Stimulated activated CD8-positive, alpha-beta memory T cell treated with anti-CD3 and anti-CD28 coated beads, Interleukin-12 subunit alpha, Interleukin-12 subunit beta, amount 100 ng/mL, for 24 hours (primary cell): ENCODE measurements around the gene PTPN4.
"Not testable (repeated sequence)": the region's sequence is repeated elsewhere in the genome, so short reads cannot be mapped to it uniquely, and the experiment has no call there.

Source experiments
- DNase-seq: peaks from one replicate; pipeline ENCODE4 v3.0.0-alpha.2; 2020; ENCODE audit errors: extremely low read depth

Gene PTPN4

GRCh38 chr2:119766944-119767343 lies 7.2 kb downstream of the PTPN4 start:
- DNase-seq = no peak

- DNase-seq = no peak
Observed at GRCh38 chr2:119768742-119769141, 9.0 kb downstream of the PTPN4 start.

- no peak for DNase-seq
Observed at GRCh38 chr2:119769645-119770044, 9.9 kb downstream of the PTPN4 start.

DNA sequence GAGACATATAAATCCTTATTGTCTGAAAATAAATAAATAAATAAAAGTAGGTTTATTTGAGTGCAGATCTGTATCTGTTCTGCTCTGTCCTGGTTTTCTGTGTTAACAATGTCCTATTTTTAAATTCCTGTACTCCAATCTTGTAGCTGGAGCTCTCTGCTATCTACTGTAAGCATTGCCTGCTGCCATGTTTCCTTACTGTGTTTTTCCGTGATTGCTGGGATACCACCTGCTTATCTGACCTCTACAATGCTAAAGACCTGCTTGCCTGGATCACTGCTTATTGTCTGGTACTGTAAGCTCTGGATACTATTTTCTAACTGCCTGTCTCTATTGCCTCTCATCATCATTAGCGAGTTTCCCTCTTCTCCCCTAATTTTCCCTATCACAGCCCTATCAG lies 11.6 kb downstream of the PTPN4 start:
- no peak for DNase-seq

- DNase-seq = no peak
Observed at GRCh38 chr2:119772128-119772527, 12.4 kb downstream of the PTPN4 start.

GRCh38 chr2:119772767-119773166 lies 13.0 kb downstream of the PTPN4 start:
- DNase-seq = no peak

- DNase-seq = no peak
Observed at GRCh38 chr2:119774026-119774425, 14.3 kb downstream of the PTPN4 start.

GRCh38 chr2:119775102-119775501 lies 15.4 kb downstream of the PTPN4 start:
- no peak for DNase-seq

- no peak for DNase-seq
Observed at GRCh38 chr2:119782308-119783027, 22.7 kb downstream of the PTPN4 start.

DNA sequence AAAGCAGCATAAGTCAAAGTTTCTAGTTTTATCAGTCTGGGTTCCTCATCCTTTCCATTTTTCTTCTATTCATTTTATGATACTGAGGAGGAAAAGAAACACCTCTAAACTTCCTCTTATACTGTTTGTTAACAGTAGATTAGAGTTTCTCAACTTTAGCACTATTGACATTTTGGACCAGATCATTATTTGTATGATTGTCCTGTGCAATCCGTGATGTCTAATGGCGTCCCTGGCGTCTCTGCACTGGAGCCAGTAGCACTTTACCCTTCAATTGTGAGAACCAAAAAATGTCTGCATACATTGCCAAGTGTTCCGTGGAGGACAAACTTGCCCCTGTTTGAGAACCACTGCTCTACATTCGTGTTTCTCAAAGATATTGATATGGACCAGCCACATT lies 25.2 kb downstream of the PTPN4 start:
- no peak for DNase-seq

GRCh38 chr2:119786295-119786694 lies 26.6 kb downstream of the PTPN4 start:
- no peak for DNase-seq

DNA sequence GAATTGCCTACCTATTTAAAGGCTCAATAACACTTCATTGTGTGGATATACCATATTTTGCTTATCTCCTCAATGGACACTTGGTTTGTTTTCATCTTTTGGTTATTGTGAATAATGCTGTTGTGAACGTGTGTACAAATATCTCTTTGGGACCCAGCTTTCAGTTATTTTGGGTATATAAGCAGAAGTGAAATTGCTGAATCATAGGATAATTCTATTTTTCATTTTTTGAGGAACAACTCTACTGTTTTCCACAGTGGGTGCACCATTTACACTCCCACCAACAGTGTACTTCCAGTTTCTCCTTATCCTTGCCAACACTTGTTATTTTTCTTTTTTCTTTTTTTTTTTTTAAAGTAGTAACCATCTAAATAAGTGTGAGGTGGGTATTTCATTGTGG lies 29.0 kb downstream of the PTPN4 start:
- no peak for DNase-seq

DNA sequence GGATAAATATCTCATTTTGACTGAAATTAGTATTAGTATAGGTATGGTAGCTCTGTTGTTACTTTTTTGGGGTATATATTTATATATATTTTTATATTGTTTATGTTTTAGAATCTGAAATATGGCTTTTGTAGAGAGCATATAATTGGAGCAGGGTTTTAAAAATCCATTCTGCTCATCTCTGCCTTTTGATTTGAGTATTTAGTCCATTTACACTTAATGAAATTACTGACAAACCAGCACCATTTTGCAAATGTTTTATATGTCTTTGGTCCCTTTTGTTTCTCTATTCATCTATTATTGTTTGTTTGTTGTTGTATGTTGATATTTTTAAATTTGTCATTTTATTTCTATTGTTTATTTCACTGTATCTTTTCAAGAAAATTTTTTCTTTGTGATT lies 30.7 kb downstream of the PTPN4 start:
- DNase-seq = no peak

- DNase-seq = no peak
Observed at GRCh38 chr2:119792907-119793312, 33.2 kb downstream of the PTPN4 start.

DNA sequence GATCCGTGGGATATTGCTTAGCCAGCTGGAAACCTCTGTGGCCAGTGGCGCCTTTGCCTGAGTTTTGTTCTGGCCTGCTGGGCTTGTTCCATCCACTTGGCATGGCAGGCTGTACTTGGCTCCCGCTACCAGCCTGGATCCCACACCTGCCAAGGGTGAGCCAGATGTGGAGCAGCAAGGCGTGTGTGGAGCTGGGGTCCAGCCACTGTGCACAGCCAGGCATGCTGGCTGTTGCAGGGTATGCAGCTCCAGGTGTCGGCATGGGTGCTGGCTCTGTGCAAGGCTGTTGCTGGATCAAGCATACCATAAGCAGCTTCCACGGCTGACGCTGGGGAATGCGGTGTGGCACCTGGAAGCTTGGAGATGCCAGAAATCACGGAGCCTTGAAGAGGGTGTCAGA lies 34.5 kb downstream of the PTPN4 start:
- DNase-seq = no peak

DNA sequence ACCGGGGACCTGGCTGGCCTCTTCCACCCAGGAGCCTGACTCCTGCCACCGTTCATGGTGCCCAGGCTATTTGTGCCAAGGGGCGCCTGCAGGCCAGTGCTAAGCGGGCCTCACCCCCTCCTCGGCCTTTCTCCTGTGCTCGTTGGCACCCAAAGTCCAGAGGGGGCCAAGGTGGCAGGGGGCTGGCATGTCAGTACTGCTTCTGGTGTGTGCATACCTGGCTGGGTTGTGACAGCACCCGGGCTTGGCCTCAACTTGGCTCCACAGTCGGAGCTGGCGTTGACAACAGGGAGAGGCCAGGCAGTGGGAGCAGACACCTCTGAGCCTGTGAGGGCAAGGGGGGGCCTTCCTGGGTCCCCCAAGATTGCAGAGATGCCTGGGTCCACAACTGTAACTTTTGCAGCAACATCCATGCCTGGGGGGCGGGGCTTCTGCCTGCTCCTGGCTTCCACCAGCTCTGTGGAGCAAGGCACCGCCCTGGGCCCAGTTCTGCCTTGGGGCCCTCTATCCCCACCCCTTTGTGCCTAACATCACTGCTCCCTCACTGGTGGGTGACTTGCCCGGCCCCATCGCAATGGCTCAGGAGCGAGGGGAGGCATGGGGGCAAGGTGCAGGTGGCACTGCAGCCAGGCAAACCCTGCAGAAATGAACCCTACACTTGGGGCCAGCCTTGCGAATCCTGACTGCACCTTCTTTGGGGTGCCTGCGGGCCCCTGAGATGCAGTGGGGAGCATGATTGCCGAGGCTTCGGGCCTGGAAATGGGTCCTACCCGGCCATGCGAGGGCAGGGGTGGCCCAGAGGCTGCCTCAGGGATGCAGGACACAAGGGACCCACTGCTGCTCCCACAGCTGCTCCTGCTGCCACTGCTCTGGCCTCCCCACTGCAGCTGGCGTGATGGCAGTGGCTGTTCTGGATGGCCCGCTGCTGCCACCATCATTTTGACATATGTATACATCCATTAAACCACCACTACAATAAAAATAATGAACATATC lies 35.9 kb downstream of the PTPN4 start:
- DNase-seq = no peak

- DNase-seq = no peak
Observed at GRCh38 chr2:119800376-119800902, 40.7 kb downstream of the PTPN4 start.

DNA sequence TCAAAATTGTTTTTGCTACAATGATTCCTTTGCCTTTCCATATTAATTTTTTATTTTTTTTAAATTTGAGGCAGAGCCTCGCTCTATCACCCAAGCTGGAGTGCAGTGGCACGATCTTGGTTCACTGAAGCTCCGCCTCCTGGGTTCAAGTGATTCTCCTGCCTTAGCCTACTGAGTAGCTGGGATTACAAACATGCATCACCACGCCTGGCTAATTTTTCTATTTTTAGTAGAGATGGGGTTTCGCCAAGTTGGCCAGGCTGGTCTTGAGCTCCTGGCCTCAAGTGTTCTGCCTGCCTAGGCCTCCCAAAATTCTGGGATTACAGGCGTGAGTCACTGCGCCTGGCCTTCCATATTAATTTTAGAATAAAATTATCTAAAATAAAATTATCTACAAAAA lies 41.3 kb downstream of the PTPN4 start:
- no peak for DNase-seq

DNA sequence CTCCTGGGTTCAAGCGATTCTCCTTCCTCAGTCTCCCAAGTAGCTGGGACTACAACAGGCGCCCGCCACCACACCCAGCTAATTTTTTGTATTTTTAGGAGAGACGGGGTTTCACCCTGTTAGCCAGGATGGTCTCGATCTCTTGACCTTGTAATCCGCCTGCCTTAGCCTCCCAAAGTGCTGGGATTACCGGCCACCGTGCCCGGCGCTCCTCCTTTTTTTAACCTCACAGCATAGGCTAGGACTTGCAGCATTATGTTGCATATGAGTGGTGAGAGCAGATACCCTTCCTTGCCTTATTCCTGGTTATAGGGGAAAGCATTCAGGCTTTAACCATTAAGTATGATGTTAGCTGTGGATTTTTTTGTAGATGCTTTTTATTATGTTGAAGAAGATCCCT lies 42.3 kb downstream of the PTPN4 start:
- DNase-seq = not testable (repeated sequence)

DNA sequence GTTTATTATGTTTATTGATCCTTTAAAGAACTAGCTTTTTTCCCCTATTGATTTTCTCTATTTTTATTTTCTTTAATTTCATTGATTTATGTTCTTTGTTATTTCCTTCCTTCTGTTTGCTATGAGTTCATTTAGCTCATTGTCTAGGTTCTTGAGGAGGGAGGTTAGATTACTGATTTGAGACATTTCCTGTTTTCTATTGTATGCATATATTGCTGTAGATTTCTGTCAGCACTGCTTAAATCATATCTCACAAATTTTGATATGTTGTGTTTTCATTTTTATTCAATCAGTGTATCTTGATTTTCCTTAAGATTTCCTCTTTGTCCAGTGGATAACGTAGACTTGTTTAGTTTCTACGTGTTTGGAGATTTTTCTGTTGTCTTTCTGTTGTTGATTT lies 43.4 kb downstream of the PTPN4 start:
- no peak for DNase-seq

DNA sequence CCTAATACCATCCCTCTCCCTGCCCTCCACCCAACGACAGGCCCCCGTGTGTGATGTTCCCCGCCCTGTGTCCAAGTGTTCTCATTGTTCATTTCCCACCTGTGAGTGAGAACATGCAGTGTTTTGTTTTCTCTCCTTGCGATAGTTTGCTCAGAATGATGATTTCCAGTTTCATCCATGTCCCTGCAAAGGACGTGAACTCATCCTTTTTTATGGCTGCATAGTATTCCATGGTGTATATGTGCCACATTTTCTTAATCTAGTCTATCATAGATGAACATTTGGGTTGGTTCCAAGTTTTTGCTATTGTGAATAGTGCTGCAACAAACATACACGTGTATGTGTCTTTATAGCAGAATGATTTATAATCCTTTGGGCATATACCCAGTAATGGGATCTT lies 44.7 kb downstream of the PTPN4 start:
- not testable (repeated sequence) for DNase-seq

DNA sequence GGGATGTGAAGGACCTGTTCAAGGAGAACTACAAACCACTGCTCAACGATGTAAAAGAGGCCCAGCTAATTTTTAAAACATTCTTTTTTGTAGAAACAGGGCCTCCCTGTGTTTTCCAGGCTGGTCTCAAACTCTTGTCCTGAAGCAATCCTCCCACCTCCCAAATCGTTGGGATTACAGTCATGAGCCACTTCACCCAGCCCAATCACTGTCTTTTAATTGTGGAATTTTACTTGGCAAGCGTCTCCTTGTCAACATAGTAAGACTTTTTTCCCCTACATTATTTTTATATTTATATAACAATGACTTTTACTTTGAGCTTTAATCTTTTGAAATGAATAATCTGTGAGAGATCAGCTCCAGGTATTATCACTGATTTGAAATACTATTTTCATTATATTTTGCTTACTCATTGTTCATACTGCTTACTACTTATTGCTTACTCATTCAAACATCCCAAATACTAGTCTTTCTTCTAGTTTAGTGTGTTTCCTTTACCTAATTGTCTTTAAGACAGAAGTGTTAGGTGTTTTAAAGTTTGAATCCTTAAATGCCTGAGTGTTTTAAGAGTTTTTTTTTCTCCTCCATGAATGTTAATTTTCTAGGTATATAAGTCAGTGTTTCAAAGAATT lies 48.9 kb downstream of the PTPN4 start:
- DNase-seq = no peak
